ENCODE data around the gene CCDC194. TPM values are rescaled to one million over a fixed set of nuclear protein-coding genes. Genes with fewer than 3 reads are reported as not detected.

CCDC194 gene
- total and polyA plus RNA-seq, 2 of the 13 experiments (the other 11 are each of a cell fraction or from before 2014, with no cell fraction given), result 0.13 to 0.21 TPM

DNA sequence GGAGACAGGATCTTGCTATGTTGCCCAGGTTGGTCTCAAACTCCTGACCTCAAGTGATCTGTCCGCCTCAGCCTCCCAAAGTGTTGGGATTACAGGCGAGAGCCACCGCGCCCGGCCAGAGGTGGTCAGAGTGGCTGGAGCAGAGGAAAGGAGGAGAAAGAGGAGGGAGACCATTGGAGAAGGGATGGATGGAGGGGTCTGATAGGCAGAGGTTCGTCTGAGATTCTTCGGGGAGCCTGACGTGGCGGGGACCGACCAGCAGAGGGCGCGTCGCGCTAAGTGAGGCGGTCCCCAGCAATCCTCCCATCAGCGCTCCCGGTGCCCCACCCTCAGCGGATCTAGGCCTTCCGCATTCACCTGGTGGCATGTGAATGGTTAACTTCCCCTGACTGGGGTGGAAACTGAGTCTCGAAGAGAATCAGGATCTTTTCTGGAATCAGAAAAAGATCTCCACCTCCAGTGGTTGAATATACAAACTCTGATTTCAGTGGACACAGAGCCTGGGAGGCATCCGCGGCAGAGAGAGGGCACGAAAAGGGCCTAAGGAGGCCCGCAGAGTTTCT, 47.8 kb downstream of the CCDC194 start (continued):
- TF ChIP-seq REL (CRISPR knock-in tag; conservative IDR thresholded peaks at IDR 0.05) (no peak), HDAC6 (IDR thresholded peaks at IDR 0.05; ENCODE audit: low read depth, low read length) (no peak), TP53 (CRISPR knock-in tag; conservative IDR thresholded peaks at IDR 0.05) (no peak), MAFK (conservative IDR thresholded peaks at IDR 0.05 in 1 of 2, IDR thresholded peaks at IDR 0.05 in 1 of 2; ENCODE audit: low read length in 2 of 2) (no peak), CENPX (CRISPR knock-in tag; IDR thresholded peaks at IDR 0.05) (no peak), ZFP82 (CRISPR knock-in tag; IDR thresholded peaks at IDR 0.05; ENCODE audit: borderline replicate concordance) (no peak), RFXAP (CRISPR knock-in tag; IDR thresholded peaks at IDR 0.05; ENCODE audit: borderline replicate concordance) (no peak), ZNF354B (CRISPR knock-in tag; IDR thresholded peaks at IDR 0.05) (no peak), MAFF (IDR thresholded peaks at IDR 0.05; ENCODE audit: low read depth, low read length) (no peak)
- TF ChIP-seq, protein P1, sequence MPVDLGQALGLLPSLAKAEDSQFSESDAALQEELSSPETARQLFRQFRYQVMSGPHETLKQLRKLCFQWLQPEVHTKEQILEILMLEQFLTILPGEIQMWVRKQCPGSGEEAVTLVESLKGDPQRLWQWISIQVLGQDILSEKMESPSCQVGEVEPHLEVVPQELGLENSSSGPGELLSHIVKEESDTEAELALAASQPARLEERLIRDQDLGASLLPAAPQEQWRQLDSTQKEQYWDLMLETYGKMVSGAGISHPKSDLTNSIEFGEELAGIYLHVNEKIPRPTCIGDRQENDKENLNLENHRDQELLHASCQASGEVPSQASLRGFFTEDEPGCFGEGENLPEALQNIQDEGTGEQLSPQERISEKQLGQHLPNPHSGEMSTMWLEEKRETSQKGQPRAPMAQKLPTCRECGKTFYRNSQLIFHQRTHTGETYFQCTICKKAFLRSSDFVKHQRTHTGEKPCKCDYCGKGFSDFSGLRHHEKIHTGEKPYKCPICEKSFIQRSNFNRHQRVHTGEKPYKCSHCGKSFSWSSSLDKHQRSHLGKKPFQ (CRISPR knock-in tag; IDR thresholded peaks at IDR 0.05; ENCODE audit: insufficient replicate concordance), result no peak
- TF ChIP-seq, protein P2, sequence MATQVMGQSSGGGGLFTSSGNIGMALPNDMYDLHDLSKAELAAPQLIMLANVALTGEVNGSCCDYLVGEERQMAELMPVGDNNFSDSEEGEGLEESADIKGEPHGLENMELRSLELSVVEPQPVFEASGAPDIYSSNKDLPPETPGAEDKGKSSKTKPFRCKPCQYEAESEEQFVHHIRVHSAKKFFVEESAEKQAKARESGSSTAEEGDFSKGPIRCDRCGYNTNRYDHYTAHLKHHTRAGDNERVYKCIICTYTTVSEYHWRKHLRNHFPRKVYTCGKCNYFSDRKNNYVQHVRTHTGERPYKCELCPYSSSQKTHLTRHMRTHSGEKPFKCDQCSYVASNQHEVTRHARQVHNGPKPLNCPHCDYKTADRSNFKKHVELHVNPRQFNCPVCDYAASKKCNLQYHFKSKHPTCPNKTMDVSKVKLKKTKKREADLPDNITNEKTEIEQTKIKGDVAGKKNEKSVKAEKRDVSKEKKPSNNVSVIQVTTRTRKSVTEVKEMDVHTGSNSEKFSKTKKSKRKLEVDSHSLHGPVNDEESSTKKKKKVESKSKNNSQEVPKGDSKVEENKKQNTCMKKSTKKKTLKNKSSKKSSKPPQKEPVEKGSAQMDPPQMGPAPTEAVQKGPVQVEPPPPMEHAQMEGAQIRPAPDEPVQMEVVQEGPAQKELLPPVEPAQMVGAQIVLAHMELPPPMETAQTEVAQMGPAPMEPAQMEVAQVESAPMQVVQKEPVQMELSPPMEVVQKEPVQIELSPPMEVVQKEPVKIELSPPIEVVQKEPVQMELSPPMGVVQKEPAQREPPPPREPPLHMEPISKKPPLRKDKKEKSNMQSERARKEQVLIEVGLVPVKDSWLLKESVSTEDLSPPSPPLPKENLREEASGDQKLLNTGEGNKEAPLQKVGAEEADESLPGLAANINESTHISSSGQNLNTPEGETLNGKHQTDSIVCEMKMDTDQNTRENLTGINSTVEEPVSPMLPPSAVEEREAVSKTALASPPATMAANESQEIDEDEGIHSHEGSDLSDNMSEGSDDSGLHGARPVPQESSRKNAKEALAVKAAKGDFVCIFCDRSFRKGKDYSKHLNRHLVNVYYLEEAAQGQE (IDR thresholded peaks at IDR 0.05; ENCODE audit: borderline replicate concordance in 1 of 2, low read depth in 1 of 2, low read length in 2 of 2), result no peak
- TF ChIP-seq, protein P3, sequence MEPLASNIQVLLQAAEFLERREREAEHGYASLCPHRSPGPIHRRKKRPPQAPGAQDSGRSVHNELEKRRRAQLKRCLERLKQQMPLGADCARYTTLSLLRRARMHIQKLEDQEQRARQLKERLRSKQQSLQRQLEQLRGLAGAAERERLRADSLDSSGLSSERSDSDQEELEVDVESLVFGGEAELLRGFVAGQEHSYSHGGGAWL (CRISPR knock-in tag; IDR thresholded peaks at IDR 0.05), result peak; percentile 46; the same call in 1 of the 2 replicates
- TF ChIP-seq, protein P4, sequence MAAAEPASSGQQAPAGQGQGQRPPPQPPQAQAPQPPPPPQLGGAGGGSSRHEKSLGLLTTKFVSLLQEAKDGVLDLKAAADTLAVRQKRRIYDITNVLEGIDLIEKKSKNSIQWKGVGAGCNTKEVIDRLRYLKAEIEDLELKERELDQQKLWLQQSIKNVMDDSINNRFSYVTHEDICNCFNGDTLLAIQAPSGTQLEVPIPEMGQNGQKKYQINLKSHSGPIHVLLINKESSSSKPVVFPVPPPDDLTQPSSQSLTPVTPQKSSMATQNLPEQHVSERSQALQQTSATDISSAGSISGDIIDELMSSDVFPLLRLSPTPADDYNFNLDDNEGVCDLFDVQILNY (CRISPR knock-in tag; conservative IDR thresholded peaks at IDR 0.05), result no peak
- TF ChIP-seq, protein P5, sequence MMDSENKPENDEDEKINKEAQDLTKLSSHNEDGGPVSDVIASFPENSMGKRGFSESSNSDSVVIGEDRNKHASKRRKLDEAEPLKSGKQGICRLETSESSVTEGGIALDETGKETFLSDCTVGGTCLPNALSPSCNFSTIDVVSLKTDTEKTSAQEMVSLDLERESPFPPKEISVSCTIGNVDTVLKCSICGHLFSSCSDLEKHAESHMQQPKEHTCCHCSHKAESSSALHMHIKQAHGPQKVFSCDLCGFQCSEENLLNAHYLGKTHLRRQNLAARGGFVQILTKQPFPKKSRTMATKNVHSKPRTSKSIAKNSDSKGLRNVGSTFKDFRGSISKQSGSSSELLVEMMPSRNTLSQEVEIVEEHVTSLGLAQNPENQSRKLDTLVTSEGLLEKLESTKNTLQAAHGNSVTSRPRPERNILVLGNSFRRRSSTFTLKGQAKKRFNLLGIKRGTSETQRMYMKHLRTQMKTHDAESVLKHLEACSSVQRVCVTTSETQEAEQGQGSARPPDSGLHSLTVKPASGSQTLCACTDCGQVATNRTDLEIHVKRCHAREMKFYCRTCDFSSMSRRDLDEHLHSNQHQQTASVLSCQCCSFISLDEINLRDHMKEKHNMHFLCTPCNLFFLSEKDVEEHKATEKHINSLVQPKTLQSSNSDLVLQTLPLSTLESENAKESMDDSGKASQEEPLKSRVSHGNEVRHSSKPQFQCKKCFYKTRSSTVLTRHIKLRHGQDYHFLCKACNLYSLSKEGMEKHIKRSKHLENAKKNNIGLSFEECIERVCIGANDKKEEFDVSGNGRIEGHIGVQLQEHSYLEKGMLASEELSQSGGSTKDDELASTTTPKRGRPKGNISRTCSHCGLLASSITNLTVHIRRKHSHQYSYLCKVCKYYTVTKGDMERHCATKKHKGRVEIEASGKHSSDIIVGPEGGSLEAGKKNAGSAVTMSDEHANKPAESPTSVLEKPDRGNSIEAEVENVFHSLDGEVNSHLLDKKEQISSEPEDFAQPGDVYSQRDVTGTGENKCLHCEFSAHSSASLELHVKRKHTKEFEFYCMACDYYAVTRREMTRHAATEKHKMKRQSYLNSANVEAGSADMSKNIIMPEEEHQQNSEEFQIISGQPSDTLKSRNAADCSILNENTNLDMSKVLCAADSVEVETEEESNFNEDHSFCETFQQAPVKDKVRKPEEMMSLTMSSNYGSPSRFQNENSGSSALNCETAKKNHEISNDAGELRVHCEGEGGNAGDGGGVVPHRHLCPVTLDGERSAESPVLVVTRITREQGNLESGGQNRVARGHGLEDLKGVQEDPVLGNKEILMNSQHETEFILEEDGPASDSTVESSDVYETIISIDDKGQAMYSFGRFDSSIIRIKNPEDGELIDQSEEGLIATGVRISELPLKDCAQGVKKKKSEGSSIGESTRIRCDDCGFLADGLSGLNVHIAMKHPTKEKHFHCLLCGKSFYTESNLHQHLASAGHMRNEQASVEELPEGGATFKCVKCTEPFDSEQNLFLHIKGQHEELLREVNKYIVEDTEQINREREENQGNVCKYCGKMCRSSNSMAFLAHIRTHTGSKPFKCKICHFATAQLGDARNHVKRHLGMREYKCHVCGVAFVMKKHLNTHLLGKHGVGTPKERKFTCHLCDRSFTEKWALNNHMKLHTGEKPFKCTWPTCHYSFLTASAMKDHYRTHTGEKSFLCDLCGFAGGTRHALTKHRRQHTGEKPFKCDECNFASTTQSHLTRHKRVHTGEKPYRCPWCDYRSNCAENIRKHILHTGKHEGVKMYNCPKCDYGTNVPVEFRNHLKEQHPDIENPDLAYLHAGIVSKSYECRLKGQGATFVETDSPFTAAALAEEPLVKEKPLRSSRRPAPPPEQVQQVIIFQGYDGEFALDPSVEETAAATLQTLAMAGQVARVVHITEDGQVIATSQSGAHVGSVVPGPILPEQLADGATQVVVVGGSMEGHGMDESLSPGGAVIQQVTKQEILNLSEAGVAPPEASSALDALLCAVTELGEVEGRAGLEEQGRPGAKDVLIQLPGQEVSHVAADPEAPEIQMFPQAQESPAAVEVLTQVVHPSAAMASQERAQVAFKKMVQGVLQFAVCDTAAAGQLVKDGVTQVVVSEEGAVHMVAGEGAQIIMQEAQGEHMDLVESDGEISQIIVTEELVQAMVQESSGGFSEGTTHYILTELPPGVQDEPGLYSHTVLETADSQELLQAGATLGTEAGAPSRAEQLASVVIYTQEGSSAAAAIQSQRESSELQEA (CRISPR knock-in tag; IDR thresholded peaks at IDR 0.05; ENCODE audit: not compliant biosample characterization), result no peak
